Measurements from ENCODE around the gene IRF9. TPM values are rescaled to one million over a fixed set of nuclear protein-coding genes. Genes with fewer than 3 reads are reported as not detected.

The IRF9 gene
- total RNA-seq, 2 experiments from 2014 or later, result 35.1 to 39.1 TPM

DNA sequence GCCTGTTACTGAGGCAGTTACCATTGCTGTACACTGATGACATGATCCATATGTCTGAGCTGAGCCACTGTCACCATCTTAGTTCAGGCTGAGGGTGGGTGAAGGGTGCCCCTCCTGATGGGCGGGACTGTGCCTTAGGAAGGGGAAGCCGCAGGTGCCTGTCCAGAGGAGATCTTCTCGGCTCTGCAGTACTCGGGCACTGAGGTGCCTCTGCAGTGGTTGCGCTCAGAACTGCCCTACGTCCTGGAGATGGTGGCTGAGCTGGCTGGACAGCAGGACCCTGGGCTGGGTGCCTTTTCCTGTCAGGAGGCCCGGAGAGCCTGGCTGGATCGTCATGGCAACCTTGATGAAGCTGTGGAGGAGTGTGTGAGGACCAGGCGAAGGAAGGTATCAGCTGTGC is 10.1 kb upstream of the IRF9 start:
- Histone ChIP-seq H4K20me1 (ENCODE audit: insufficient read depth, low read length) (no peaks in the 10 kb centered on the region), H3K9me3 (ENCODE audit: low read length) (no peaks in the 10 kb centered on the region), H3K79me2 (ENCODE audit: insufficient read depth, low read depth, low read length) (peaks cover 10% of the 10 kb centered on the region; the same call in 1 of the 2 replicates), H3K4me2 (ENCODE audit: low read length) (no peak overlapping the region), H3K4me3 (ENCODE audit: low read depth, low read length, poor library complexity, severe bottlenecking) (no peak overlapping the region), H3K9me2 (ENCODE audit: insufficient read depth, low read length) (no peaks in the 10 kb centered on the region), H2AFZ (ENCODE audit: low read length) (no peak overlapping the region), H3K27ac (ENCODE audit: low read depth, low read length, poor library complexity, severe bottlenecking) (no peak overlapping the region), H3K4me1 (ENCODE audit: insufficient read depth, low read length, poor library complexity, severe bottlenecking) (peaks cover 8% of the 10 kb centered on the region), H3K36me3 (ENCODE audit: insufficient read depth, low read length) (peaks cover 56% of the 10 kb centered on the region)
- intact Hi-C loops (cut with micrococcal nuclease; ENCODE audit: unreplicated experiment), result no loop called here
- ChIA-PET POLR2A (interaction anchor here (0.6 to 0.8 kb wide), 3 partner anchors 24 to 830 kb away, joined by 4 read pairs; partner anchors contain the start of genes DCAF11, NRL and PABPN1), CTCF (ENCODE audit: unreplicated experiment) (interaction anchor here (2.2 kb wide), 1 partner anchor 10 kb away, joined by 6 read pairs; the partner anchor contains the start of gene IRF9)
- no peak for DNase-seq (ENCODE audit: low spot score)
- no peak for TF ChIP-seq EZH2phosphoT487 (IDR thresholded peaks at IDR 0.05; ENCODE audit: borderline replicate concordance, low read depth, low read length)
- TF ChIP-seq, protein P1, sequence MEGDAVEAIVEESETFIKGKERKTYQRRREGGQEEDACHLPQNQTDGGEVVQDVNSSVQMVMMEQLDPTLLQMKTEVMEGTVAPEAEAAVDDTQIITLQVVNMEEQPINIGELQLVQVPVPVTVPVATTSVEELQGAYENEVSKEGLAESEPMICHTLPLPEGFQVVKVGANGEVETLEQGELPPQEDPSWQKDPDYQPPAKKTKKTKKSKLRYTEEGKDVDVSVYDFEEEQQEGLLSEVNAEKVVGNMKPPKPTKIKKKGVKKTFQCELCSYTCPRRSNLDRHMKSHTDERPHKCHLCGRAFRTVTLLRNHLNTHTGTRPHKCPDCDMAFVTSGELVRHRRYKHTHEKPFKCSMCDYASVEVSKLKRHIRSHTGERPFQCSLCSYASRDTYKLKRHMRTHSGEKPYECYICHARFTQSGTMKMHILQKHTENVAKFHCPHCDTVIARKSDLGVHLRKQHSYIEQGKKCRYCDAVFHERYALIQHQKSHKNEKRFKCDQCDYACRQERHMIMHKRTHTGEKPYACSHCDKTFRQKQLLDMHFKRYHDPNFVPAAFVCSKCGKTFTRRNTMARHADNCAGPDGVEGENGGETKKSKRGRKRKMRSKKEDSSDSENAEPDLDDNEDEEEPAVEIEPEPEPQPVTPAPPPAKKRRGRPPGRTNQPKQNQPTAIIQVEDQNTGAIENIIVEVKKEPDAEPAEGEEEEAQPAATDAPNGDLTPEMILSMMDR (conservative IDR thresholded peaks at IDR 0.05; ENCODE audit: low read length), result no peak
- BruUV-seq (replicated peaks), result no TSS peak

DNA sequence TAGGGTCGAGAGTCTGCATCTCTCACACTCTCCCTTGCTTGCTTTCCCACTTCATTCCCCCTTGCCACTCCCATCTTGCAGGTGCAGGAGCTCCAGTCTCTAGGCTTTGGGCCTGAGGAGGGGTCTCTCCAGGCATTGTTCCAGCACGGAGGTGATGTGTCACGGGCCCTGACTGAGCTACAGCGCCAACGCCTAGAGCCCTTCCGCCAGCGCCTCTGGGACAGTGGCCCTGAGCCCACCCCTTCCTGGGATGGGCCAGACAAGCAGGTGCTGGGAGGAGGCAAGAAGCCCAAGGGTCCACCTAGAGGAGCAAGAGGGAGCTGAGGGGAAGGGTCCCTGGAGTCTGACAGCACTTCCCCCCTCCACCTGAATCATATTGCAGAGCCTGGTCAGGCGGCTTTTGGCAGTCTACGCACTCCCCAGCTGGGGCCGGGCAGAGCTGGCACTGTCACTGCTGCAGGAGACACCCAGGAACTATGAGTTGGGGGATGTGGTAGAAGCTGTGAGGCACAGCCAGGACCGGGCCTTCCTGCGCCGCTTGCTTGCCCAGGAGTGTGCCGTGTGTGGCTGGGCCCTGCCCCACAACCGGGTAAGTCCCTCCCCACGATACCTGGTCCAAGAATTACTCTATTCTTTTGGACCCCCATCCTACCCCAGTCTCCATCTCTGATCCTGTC is 9.5 kb upstream of the IRF9 start:
- Histone ChIP-seq H3K9me3 (ENCODE audit: low read length) (no peaks in the 10 kb centered on the region), H3K36me3 (ENCODE audit: insufficient read depth, low read length) (peaks cover 59% of the 10 kb centered on the region), H2AFZ (ENCODE audit: low read length) (no peak overlapping the region), H4K20me1 (ENCODE audit: insufficient read depth, low read length) (no peaks in the 10 kb centered on the region), H3K4me1 (ENCODE audit: insufficient read depth, low read length, poor library complexity, severe bottlenecking) (peaks cover 8% of the 10 kb centered on the region), H3K4me2 (ENCODE audit: low read length) (no peak overlapping the region), H3K9me2 (ENCODE audit: insufficient read depth, low read length) (no peaks in the 10 kb centered on the region), H3K4me3 (ENCODE audit: low read depth, low read length, poor library complexity, severe bottlenecking) (no peak overlapping the region), H3K79me2 (ENCODE audit: insufficient read depth, low read depth, low read length) (peaks cover 7% of the 10 kb centered on the region; the same call in 1 of the 2 replicates), H3K27ac (ENCODE audit: low read depth, low read length, poor library complexity, severe bottlenecking) (no peak overlapping the region)
- ChIA-PET CTCF (ENCODE audit: unreplicated experiment) (interaction anchor here (2.2 kb wide), 1 partner anchor 10 kb away, joined by 6 read pairs; the partner anchor contains the start of gene IRF9), POLR2A (interaction anchor here (0.8 kb wide), 2 partner anchors 24 to 37 kb away, joined by 4 read pairs; partner anchors contain the start of genes DCAF11 and NRL)
- TF ChIP-seq EZH2phosphoT487 (IDR thresholded peaks at IDR 0.05; ENCODE audit: borderline replicate concordance, low read depth, low read length), result no peak
- TF ChIP-seq, protein P1 (conservative IDR thresholded peaks at IDR 0.05; ENCODE audit: low read length), result no peak
- intact Hi-C loops (cut with micrococcal nuclease; ENCODE audit: unreplicated experiment), result no loop called here
- BruUV-seq (replicated peaks), result no TSS peak
- DNase-seq (ENCODE audit: low spot score), result no peak

DNA sequence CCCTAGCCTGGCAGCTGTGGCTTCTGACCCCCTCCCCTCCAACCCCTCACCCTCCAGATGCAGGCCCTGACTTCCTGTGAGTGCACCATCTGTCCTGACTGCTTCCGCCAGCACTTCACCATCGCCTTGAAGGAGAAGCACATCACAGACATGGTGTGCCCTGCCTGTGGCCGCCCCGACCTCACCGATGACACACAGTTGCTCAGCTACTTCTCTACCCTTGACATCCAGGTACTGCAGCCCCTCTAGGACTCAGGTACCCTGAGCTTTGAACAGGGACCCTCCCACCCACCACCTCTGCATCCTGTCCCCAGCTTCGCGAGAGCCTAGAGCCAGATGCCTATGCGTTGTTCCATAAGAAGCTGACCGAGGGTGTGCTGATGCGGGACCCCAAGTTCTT is 6.0 kb upstream of the IRF9 start:
- Histone ChIP-seq H3K4me1 (ENCODE audit: insufficient read depth, low read length, poor library complexity, severe bottlenecking) (no peaks in the 10 kb centered on the region), H2AFZ (ENCODE audit: low read length) (no peak overlapping the region), H3K4me2 (ENCODE audit: low read length) (no peak overlapping the region), H3K27ac (ENCODE audit: low read depth, low read length, poor library complexity, severe bottlenecking) (no peak overlapping the region), H3K9me2 (ENCODE audit: insufficient read depth, low read length) (no peaks in the 10 kb centered on the region), H4K20me1 (ENCODE audit: insufficient read depth, low read length) (no peaks in the 10 kb centered on the region), H3K4me3 (ENCODE audit: low read depth, low read length, poor library complexity, severe bottlenecking) (no peak overlapping the region), H3K36me3 (ENCODE audit: insufficient read depth, low read length) (peaks cover 78% of the 10 kb centered on the region), H3K79me2 (ENCODE audit: insufficient read depth, low read depth, low read length) (no peaks in the 10 kb centered on the region), H3K9me3 (ENCODE audit: low read length) (no peaks in the 10 kb centered on the region)
- TF ChIP-seq, protein P1 (conservative IDR thresholded peaks at IDR 0.05; ENCODE audit: low read length), result no peak
- TF ChIP-seq EZH2phosphoT487 (IDR thresholded peaks at IDR 0.05; ENCODE audit: borderline replicate concordance, low read depth, low read length), result no peak
- intact Hi-C loops (cut with micrococcal nuclease; ENCODE audit: unreplicated experiment), result no loop called here
- CTCF ChIA-PET (ENCODE audit: unreplicated experiment), result interaction anchor here (0.6 kb wide), 1 partner anchor 61 kb away, joined by 3 read pairs; no protein-coding TSS in a partner anchor
- POLR2A ChIA-PET, result interaction anchor here (1.7 kb wide), 1 partner anchor 9 kb away, joined by 8 read pairs; the partner anchor contains the start of genes PSME2 and RNF31
- no TSS peak for BruUV-seq (replicated peaks)
- DNase-seq (ENCODE audit: low spot score), result no peak

All from OCI-LY7 (cell line).